Kidney epithelial cell (primary cell): ENCODE measurements around the gene HDC. TPM values are rescaled to one million over a fixed set of nuclear protein-coding genes. Genes with fewer than 3 reads are reported as not detected.

Experiments used
- DNase-seq: peaks from one replicate; pipeline ENCODE4 v3.0.0-alpha.2; 2010; ENCODE audit warnings: low read depth
- H3K27me3 ChIP-seq: 2 replicates; pipeline ENCODE4 v1.6.0; 2011; ENCODE audit warnings: low read length; ENCODE audit not compliant: control insufficient read depth, insufficient read depth
- H3K36me3 ChIP-seq: 2 replicates; pipeline ENCODE4 v1.5.1; 2011; ENCODE audit warnings: low read length; ENCODE audit not compliant: control insufficient read depth, insufficient read depth
- H3K4me3 ChIP-seq: 2 replicates; pipeline ENCODE4 v1.5.1; 2011; ENCODE audit warnings: low read depth, mild to moderate bottlenecking, control low read depth, low read length
- total RNA-seq: library from RNA; depleted of rRNA; stranded (reverse); fragments of >200 nt; gene quantifications from 2 replicates; pipeline ENCODE4 v1.2.3, GENCODE V29; 2015
- TF ChIP-seq, protein P1 (sequence below): IDR thresholded peaks from 2 replicates; pipeline ENCODE4 v1.5.1; 2011; ENCODE audit warnings: mild to moderate bottlenecking, moderate library complexity, low read length, control low read depth, inconsistent platforms; ENCODE audit not compliant: insufficient read depth, poor library complexity, severe bottlenecking

Gene HDC
- total RNA-seq, 1 donor from 2014 or later: not detected

DNA sequence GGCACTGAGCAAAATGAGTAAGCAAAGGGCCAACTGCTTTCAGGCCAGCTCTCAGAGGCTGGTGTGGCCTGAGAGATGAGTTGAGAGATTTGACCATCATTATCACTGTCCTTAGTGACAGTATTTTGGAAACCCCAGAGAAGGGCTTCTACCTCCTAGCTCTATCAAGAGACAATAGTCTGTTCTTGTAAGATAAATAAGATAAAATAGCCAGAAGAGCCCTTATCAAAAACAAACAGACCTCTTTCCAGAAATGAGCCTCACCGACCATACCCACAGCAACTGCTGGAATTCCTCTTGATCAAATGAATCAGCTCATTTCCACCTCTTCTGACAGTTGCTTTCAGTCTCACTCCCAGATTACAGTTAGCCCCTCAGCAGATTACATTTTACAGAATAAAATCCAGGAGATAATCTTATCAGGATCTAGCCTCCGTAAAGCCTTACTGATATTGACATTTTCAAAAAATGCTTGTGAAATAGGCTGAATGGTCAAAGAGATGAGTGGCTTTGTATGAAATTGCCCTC lies 4.5 kb downstream of the HDC start:
- Histone ChIP-seq H3K36me3 (no peaks in the 10 kb centered on the region), H3K4me3 (no peak overlapping the region), H3K27me3 (no peaks in the 10 kb centered on the region)
- no peak for DNase-seq
- TF ChIP-seq, protein P1, sequence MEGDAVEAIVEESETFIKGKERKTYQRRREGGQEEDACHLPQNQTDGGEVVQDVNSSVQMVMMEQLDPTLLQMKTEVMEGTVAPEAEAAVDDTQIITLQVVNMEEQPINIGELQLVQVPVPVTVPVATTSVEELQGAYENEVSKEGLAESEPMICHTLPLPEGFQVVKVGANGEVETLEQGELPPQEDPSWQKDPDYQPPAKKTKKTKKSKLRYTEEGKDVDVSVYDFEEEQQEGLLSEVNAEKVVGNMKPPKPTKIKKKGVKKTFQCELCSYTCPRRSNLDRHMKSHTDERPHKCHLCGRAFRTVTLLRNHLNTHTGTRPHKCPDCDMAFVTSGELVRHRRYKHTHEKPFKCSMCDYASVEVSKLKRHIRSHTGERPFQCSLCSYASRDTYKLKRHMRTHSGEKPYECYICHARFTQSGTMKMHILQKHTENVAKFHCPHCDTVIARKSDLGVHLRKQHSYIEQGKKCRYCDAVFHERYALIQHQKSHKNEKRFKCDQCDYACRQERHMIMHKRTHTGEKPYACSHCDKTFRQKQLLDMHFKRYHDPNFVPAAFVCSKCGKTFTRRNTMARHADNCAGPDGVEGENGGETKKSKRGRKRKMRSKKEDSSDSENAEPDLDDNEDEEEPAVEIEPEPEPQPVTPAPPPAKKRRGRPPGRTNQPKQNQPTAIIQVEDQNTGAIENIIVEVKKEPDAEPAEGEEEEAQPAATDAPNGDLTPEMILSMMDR: no peak

DNA sequence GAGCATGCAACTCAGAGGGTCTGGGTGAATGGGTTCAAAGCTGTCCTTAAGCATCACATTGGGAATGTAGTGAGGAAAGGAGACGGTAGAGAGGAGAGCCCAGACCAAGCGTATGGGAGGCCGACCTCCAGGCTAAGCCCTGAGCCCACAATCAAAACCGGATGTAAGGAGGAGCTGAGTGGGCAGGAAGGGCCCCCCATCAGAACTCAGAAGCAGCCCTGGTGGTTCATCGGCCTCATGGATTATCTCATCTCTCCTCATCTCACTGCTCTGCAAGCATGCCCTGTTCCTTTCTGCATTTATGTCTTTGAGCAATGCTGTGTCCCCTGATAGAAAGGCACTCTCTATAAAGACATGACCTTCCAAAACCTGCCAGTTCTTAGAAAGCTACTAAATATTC lies 6.2 kb downstream of the HDC start:
- H3K4me3 ChIP-seq: no peak overlapping the region
- no peak for DNase-seq
- H3K27me3 ChIP-seq: no peaks in the 10 kb centered on the region
- no peaks in the 10 kb centered on the region for H3K36me3 ChIP-seq
- TF ChIP-seq, protein P1: no peak

DNA sequence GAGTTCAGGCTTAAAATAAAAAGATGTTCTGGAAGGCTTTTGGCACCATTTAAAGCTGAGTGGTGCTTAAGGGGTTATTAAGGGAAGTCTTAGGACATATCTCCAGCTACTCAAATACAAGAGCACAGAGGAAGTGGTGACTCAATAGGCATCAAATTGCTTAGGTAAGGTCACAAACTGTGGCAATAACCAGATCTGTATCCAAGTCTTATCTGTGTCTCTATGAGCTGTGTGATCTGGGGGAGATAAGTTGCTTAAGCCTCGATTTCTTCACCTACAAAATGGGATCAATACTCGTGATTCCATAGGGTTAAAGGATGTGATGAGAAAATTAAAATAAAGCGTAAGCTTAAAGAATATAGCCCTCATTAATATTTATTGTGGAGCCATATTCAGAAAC lies 7.6 kb downstream of the HDC start:
- DNase-seq: no peak
- Histone ChIP-seq H3K27me3 (no peaks in the 10 kb centered on the region), H3K4me3 (no peak overlapping the region), H3K36me3 (no peaks in the 10 kb centered on the region)
- TF ChIP-seq, protein P1: no peak

DNA sequence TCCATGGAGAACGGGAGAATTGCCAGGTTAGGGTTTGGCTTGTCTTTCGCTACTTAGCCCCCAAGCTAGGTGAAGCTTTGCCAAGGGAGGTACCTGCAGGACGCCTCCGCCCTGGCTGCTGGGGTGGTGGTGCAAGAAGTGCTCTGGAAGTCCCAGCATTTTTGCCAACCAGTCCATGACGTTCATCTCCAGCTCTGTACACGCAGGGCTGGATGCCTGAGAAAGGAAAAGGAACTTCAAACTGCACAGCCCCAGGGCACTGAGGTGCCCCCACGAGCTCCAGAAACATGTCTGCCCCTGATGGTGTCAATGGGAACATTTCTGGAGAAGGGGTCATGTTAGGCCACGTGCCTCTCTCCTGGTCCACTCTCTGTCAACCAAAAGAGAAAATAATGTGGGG lies 8.2 kb downstream of the HDC start:
- no peak for DNase-seq
- Histone ChIP-seq H3K4me3 (no peak overlapping the region), H3K36me3 (no peaks in the 10 kb centered on the region), H3K27me3 (no peaks in the 10 kb centered on the region)
- TF ChIP-seq, protein P1: no peak

DNA sequence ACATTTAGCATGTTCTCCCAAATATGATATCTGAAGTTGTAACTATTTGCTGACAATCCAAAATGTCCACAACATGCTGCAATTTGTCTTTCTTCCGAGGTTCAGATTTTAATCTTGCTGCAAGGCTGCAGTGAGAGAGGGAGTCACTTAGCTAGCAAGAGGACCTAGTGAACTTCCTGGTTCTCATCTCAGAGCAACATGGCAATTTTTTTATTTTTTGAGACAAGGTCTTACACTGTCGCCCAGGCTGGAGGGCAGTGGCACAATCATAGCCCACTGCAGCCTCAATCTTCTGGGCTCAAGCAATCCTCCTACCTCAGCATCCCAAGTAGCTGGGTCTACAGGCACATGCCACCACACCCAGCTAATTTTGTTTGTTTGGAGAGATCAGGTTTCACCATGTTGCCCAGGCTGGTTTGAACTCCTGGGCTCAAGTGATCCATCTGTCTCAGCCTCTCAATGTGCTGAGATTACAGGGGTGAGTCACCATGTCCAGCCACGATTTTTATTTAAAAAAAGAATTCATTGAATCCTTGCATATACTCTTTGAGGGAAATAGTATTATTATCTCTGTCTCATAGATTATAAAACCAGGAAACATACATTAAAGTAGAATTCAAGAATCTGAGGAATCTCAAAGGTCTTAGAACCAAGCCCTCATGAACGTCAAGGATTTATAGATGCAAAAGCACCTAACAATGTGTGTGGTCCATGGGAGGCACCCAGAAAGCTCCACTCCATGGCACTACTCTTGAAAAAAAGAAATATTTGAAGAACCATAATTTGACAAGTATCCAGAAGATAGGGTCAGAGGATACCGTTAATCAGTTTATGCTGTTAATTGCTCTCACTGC lies 9.1 kb downstream of the HDC start:
- H3K4me3 ChIP-seq: no peak overlapping the region
- no peaks in the 10 kb centered on the region for H3K27me3 ChIP-seq
- TF ChIP-seq, protein P1: no peak
- no peaks in the 10 kb centered on the region for H3K36me3 ChIP-seq
- no peak for DNase-seq
